GM18505 (cell line): ENCODE measurements around the gene MYO1F.

Source experiments
- ATAC-seq: cut with Tn5 transposase; IDR thresholded peaks from one replicate; pipeline ENCODE4 v1.9.1; 2021; ENCODE audit not compliant: unreplicated experiment
- POLR2A ChIP-seq: IDR thresholded peaks from 4 replicates; pipeline ENCODE4 v1.6.1; 2011; ENCODE audit warnings: borderline replicate concordance; ENCODE audit not compliant: insufficient read depth, insufficient read length; ENCODE audit errors: extremely low read depth

Gene MYO1F

DNA sequence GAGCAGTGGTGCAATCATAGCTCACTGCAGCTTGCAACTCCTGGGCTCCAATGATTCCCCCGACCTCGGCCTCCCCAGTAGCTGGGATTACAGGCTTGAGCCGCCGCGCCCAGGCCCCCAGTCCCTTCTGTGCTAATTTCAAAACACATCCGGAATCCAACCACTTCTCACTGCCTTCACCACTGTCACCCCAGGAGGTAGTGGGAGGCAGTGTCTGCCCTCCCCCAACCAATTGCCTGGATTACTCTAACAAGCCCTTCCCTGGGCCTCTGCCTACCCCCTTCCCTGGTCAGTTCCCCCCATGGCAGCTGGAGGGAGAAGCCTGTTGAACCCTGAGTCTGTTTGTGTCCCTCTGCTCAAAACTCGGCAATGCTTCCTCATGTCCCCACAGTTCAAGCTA, 77.1 kb downstream of the MYO1F start:
- no peak for TF ChIP-seq POLR2A
- ATAC-seq = no peak

DNA sequence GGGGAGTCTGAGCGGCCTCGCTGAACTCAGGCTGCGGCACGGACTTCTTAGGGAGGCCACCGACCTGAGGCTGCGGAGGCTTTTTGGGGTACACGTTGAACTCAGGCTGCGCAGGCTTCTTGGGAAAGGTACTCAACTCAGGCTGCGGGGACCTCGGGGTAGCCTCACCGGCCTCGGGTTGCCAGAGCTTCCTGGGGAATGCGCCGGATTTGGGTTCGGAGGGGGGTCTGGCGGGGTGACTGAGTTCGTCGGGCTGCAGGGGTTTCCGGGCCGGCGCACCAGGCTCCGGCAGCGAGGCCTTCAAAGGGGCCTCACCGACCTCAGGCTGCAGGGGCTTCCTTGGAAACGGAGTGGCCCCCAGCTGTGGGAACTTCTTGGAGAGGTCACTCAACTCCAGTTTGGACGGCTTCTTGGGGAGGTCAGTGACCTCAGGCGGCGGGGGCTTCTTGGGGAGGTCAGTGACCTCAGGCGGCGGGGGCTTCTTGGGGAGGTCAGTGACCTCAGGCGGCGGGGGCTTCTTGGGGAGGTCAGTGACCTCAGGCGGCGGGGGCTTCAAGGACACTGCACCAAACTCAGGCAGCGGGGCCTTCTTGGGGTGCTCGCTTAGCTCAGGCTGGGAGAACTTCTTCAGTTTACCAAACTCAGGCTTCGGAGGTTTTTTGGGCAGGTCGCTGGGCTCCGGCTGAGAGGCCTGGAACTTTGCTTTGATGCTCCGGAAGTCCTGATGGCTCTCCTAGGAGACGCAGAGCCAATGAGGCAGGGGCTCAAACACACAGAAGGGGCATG, 78.0 kb downstream of the MYO1F start:
- no peak for TF ChIP-seq POLR2A
- no peak for ATAC-seq

DNA sequence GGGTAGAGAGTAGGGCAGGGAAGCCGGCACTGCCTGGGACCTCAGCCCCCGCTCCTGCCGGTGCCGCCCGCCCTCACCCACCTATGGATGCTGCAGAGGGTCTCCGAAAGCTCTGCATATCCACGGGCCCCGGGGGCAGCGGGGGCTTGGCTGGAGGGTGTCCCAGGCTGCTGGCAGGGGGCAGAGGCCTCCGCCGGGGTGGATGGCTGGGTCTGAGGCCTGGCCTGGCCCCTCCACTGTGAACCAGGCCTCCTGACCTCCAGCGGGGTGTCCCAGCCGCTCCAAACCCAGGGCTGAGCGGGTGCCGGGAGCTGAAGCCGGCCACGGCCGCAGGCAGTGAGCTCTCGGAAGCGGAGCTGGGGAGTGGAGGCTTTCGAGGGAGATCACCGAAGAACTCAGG, 78.9 kb downstream of the MYO1F start:
- TF ChIP-seq POLR2A = no peak
- ATAC-seq = no peak

DNA sequence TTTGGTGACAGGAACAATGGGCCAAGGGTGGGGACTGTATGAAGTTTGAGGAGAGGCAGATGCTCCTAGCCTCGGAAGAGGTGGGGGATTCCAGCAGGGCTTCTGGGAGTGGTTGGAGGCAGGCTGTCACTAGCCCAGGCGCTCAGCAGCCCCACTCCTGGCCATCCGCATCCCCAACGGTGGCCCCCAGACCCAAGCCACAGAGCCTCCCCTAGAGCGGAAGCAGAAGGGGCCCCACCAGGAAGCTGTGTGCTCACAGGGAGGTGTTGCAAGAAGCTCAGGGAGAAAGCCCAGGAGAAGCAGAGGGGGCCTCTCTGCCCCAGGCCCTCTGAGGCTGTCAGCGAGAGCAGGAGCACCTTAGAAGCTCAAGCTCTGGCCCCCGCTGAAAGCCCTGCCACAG, 83.1 kb downstream of the MYO1F start:
- no peak for ATAC-seq
- TF ChIP-seq POLR2A = no peak

DNA sequence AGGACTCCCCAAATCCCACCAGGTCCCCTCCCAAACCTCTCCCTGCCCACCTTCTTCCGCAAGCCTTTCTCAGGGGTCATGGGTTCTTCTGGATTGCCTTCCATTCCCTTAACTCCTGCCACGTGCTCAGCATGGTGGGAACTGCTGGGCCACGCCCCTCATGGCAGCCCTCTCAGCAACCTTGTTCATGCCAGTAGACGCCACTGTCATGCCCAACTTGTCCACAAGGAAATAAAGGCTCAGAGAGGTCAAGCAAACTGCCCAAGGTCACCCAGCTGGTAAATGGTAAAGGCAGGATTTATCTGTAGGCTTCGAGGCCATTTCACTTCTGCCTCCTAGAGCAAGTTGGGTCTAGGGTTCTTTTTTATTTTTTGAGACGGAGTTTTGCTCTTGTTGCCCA, 85.7 kb downstream of the MYO1F start:
- no peak for ATAC-seq
- no peak for TF ChIP-seq POLR2A

DNA sequence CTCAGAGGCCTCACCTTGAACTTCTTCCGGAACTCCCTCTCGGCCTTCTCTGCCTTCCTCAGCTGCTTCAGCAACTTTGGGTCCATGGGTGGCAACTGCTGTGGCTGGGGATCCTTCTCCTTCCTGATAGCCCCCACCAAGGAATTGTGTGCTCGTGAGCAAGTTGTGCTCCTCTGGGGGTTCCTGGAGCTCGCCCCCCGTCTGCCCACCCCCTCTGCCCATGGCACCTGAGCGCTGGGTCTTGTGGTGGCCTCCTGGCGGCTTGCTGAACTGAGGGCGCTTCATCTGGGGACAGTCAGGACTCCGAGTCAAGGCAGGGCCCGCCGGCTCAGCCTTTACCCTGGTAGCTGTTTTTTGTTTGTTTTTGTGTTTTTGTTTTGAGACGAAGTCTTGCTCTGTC, 86.4 kb downstream of the MYO1F start:
- no peak for TF ChIP-seq POLR2A

DNA sequence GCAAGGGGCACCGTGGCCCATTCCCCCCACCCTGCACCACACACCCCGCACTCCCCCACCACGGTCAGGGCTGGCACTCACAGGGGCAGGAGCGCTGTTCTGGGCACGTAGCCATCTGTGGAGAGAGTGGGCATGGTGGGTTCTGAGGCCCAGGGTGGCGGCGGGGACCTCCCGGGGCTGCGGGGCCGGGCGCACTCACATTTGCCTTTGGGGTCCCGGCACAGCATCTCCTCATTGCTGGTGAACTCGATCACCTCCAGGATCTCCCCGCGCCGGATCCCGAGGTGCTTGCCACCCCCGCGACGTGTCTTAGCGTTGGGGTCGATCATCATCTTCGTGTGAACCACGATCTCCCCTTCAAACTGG, 86.9 kb downstream of the MYO1F start:
- no peak for ATAC-seq
- no peak for TF ChIP-seq POLR2A

More for the DNA sequence above, 86.4 kb downstream of the MYO1F start:
- no peak for ATAC-seq

DNA sequence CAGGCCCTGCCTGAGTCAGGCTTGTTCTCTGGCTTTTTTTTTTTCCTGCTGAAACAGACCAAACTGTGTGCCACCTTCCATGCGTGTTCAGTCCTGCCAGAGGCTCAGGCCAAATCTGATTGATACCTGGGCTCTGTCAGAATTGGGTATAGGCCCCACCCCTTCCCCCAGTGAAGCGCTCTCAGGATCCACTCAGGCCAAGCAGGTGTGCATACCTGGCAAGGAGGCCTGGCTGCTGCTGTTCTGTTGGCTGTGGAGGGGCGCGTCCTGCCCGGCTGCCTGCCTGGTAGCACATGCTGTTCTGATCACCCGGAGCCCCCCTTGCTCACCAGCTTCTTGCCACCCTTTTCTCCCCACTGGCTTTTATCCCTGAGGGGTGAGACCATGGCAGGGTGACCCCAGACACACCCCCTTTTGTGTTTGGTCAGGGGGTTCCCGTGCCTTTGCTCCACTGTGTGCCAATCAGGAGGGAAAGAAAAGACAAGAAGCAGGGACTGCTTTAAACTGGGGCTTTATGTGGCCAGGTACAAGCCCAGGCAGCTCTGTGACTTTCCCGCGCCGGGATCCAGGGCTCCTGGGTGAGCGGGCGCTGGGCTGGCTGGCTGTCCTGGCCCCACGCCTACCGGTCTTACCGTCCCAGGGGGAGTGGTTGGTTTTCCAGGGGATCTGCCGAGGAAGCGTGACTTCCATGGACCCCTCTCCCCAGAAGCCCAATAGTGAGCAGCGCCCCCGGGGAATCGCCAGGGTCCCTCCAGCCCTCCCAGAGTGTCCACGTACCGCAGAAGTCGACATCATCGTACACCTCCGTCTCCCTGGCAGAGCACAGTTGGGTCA, 87.5 kb downstream of the MYO1F start:
- no peak for ATAC-seq
- TF ChIP-seq POLR2A = peak; percentile 16

DNA sequence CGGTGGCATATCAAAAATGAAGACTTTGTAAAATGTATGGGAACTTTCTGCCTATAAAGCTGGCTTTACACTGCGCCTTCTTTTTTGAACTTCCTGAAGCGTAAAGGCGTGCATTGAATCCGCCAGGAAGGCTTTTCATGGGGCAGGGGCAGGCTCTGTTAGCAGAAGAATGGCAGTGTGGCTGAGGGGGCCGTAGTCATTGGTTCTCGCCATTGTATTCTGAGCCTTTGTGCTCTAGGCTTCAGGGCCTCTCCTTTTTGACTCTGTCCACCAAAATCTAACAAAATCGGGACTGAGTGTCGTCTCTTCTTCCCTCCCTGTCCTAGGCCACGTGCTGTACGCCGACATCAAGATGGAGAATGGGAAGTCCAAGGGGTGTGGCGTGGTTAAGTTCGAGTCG, 88.9 kb downstream of the MYO1F start:
- ATAC-seq = no peak
- TF ChIP-seq POLR2A = no peak

DNA sequence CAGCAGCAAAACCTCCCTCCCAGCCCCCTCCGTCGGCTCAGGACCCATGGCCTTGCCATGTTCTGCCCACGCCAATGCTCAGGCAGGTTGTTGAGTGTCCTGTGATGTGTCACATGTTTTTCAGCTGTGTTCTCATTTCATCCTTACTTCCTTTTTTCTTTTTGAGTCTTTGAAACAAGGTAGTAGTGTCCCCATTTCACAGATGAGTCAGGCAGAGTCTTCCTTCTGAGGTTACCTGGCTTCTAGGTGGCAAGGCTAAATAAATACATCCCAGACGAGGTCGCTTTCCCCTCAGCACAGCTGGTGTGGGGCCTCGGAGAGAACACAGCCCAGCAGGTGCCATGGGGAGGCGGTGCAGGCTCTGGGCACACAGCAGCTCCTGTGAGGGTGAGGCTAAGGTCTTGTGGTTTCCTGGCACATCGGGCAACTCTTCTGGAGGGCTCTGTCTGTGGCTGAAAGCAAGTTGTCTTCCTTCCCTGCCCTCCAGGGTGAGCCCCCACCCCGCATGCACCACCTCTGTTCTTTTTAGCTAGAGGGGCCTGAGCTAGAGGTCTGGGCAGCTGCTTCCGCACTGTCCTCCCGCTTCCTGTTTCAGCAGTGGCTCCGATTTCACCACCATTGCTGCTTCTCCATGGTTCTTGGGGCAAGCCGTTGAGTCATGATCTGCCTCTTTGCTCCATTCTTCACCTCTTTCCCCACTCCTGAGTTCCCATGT, 89.9 kb downstream of the MYO1F start:
- ATAC-seq = no peak
- no peak for TF ChIP-seq POLR2A

DNA sequence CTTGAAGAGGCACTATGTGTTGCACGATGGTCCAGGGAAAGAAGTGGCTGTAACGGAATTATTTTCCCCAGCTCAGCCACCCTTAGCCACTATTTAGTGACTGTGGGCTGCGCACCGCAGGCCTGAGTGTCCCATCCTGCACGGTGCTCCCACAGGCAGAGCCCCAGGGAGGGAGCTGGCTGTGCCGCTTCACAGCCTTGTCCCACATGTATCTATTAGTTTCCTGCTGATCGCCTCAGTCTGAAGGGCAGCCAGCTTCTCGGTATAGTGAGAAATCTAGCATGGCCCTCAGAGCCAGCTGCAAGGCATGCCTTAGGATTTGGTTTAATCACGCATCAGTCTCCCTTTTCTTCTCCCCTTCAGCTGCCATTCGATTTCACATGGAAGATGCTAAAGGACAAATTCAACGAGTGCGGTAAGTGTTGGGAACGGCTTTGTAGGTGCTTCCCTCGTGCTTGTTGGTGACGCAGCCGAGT, 90.5 kb downstream of the MYO1F start:
- ATAC-seq = no peak
- no peak for TF ChIP-seq POLR2A

DNA sequence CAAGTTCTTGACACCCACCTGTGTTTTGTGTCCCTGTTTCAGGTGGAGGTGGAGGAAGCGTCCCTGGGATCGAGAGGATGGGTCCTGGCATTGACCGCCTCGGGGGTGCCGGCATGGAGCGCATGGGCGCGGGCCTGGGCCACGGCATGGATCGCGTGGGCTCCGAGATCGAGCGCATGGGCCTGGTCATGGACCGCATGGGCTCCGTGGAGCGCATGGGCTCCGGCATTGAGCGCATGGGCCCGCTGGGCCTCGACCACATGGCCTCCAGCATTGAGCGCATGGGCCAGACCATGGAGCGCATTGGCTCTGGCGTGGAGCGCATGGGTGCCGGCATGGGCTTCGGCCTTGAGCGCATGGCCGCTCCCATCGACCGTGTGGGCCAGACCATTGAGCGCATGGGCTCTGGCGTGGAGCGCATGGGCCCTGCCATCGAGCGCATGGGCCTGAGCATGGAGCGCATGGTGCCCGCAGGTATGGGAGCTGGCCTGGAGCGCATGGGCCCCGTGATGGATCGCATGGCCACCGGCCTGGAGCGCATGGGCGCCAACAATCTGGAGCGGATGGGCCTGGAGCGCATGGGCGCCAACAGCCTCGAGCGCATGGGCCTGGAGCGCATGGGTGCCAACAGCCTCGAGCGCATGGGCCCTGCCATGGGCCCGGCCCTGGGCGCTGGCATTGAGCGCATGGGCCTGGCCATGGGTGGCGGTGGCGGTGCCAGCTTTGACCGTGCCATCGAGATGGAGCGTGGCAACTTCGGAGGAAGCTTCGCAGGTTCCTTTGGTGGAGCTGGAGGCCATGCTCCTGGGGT, 91.5 kb downstream of the MYO1F start:
- no peak for ATAC-seq
- TF ChIP-seq POLR2A = no peak
